HepG2 (cell line): ENCODE measurements around the gene GADL1.

ENCODE experiments used
- ELF1 ChIP-seq: sonication (generic); formaldehyde crosslinking; IDR thresholded peaks from 2 replicates; pipeline ENCODE4 v1.4.0; 2020; ENCODE audit warnings: missing genetic modification reagents
- MXI1 ChIP-seq: IDR thresholded peaks from 3 replicates; pipeline ENCODE4 v1.6.1; 2012; ENCODE audit warnings: low read depth, low read length, inconsistent platforms, borderline replicate concordance
- TF ChIP-seq, protein P1 (sequence below): sonication (generic); formaldehyde crosslinking; IDR thresholded peaks from 2 replicates; pipeline ENCODE4 v1.4.0; 2020; ENCODE audit warnings: missing genetic modification reagents

GRCh38 chr3:30775040-30775439 is 119.4 kb downstream of the GADL1 start:
- TF ChIP-seq MXI1: no peak
- no peak for TF ChIP-seq ELF1 (CRISPR knock-in tag)
- TF ChIP-seq, protein P1, sequence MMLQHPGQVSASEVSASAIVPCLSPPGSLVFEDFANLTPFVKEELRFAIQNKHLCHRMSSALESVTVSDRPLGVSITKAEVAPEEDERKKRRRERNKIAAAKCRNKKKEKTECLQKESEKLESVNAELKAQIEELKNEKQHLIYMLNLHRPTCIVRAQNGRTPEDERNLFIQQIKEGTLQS (CRISPR knock-in tag): no peak
